Inferior parietal cortex (tissue), 1 donor: ENCODE measurements around the gene FBN3.
"Not testable (repeated sequence)": the region's sequence is repeated elsewhere in the genome, so short reads cannot be mapped to it uniquely, and the experiment has no call there.

Experiments used
- DNase-seq: peaks from one replicate; pipeline ENCODE4 v3.0.0-alpha.2; 2016; ENCODE audit errors: extremely low spot score

Gene FBN3

DNA sequence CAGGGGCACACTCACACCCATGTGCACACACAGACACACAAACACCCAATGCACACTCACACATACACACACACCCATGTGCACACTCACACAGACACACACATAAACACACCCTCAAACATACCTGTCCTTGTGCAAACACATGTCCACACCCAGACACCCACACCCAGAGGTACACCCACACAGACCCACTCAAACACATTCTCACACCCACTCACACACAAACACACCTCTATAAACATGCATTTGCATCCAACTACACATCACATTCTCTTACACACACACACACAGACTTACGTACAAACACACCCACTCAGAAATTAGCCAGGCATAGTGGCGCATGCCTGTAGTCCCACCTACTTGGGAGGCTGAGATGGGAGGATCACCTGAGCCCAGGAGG is 31.4 kb downstream of the FBN3 start:
- no peak for DNase-seq

DNA sequence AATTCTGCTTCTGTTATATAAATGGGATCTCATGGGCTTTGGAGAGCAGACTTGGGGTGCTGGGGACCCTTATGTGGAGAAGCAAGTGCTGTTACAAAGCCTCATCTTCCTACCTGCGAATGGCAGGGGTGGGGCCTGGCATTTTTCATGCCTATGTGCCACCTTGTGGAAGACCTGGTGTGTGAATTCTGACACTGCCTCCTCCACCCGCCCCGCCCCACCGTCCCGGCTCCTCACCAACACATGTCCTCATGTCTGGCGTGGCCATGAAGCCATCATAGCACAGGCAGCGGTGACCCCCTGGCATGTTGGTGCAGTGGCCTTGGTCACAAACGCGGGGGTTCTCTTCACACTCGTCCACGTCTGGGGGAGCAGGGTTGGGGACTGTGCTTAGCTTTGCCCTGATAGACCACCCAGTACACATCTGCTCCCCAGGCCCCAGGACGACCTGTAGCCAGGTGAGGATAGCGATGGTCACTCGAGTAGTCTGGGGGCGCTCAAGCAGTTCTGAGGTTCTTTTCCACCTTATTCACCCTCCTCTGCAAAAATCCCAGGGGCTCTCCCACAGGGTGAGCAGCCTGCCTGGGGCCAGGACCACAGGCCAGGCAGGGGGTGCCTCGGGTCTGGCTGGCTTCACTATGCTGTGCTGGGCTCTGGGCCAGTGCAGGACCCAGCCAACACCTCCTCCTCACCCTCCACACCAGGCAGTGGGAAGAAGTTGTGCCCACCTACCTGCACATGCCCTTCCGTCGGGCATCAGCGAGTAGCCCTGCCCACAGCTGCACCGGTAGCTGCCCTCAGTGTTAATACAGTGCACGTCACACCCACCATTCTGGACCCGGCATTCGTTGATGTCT is 32.7 kb downstream of the FBN3 start:
- no peak for DNase-seq

DNA sequence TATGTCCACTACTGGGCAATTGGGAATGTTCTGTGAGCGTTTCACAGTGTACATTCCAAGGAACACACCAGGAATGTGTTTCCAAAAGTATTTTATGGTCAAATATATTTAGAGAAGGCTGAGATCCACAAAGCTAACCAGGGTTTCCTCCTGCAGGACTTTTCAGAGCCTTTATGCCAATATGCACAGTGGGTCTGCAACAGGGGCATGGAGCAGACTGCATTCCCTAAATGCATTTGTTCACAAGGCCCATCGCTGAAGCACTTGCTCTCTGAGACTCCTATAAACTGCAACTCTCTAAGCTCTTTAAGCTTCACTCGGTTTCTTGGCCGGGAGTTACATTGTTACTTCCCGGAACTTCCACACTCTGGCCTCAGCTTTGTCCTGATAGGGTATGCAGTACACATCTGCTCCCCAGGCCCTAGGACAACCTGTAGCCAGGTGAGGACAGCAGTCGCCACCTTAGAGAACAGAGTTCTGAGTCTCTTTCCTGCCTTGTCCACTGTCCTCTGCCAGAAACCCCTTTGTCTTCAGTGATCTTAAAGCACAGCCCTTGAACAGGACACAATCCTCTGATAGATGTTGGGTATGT is 33.5 kb downstream of the FBN3 start:
- DNase-seq = no peak

DNA sequence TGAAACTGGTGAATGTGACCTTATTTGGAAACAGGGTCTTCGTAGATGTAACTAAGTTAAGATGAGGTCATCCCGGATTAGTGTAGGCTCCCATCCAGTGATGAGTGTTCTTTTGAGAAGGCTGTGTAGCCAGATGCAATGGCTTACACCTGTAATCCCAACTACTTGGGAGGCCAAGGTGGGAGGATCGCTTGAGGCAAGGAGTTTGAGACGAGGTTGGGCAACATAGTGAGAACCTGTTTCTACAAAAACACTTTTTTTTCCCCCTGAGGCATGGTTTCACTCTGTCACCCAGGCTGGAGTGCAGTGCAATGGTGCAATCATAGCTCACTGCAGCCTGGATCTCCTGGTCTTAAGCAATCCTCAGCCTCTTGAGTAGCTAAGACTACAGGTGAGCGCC is 36.4 kb downstream of the FBN3 start:
- no peak for DNase-seq

DNA sequence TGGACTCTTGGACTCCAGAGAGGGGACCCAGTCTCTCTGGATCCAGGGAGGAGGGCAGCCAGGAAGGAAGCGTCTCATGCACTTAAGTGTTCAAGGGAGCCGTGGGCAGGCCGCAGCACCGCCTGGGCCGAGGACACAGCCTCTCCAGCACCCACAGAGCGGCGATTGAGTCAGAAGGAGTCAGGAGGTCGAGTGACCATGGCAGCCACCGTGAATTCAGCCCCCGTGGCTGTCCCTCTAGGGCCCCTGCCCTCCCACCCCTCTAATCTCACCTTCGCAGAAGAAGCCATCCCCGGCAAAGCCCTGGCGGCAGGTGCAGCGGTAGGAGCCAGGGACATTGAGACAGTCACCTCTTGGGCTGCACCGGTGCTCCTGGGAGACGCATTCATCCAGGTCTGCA is 38.0 kb downstream of the FBN3 start:
- DNase-seq = no peak

DNA sequence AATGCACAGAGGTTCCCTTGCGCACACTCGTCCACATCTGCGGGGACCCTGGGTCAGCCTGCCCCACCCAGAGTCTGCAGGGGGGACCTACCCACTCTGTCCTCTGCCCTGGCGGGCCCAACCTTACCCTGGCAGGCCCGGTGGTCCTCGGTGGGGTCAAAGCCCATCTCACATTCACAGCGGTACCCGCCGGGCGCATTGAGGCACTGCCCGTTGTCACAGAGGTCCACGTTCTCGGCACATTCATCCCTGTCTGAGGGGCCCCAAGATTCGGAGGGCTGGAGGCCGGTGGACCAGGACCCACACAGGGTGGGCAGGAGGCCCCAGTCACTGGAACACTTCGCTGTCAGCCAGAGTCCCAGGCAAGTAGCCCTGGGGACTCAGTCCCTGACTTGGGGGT is 38.5 kb downstream of the FBN3 start:
- DNase-seq = no peak

DNA sequence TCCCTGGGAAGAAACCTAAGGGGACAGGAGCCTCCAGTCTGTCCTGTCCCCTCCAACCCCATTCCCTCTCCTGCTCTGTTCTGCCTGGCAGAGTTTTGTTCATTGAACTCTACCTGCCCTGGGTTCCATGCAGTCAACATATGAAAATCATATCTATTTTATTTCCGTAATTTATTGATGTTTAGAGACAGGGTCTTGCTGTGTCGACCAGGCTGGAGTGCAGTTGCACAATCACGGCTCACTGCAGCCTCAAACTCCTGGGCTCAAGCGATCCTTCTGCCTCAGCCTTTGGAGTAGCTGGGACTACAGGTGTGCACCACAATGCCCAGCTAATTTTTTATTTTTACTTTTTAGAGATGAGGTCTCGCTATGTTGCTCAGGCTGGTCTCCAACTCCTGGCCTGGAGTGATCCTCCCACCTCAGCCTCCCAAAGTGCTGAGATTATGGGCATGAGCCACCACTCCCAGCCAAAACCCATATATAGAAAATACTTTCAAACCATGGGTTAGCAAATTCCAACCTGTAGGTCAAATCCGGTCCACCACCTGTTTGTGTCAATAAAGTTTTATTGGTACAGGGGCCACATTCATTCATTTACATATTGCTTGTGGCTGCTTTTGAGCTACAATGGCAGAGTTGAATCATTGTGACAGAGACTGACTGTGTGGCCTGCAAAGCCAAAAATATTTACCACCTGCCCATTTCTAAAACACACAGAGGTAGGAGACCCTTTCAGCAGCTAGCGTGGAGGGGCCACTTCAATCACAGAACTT is 39.3 kb downstream of the FBN3 start:
- DNase-seq = no peak

DNA sequence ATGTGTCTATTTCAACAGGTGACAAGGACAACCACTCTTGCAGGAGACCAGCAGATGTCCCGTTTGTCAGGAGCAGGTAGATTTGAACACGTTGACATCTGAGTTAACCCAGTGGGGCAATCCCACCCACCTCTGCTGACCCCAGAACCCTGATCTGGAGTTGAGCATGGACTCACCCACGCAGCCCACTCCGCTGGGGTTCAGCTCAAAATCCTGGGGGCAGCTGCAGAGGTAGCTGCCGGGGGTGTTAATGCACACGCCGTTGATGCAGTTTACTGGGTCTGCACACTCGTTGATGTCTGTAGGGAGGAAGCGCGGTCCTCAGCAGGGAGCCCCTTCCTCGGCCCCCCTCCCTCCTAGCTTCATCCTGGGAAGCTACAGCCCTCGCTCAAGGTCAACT is 39.9 kb downstream of the FBN3 start:
- no peak for DNase-seq

DNA sequence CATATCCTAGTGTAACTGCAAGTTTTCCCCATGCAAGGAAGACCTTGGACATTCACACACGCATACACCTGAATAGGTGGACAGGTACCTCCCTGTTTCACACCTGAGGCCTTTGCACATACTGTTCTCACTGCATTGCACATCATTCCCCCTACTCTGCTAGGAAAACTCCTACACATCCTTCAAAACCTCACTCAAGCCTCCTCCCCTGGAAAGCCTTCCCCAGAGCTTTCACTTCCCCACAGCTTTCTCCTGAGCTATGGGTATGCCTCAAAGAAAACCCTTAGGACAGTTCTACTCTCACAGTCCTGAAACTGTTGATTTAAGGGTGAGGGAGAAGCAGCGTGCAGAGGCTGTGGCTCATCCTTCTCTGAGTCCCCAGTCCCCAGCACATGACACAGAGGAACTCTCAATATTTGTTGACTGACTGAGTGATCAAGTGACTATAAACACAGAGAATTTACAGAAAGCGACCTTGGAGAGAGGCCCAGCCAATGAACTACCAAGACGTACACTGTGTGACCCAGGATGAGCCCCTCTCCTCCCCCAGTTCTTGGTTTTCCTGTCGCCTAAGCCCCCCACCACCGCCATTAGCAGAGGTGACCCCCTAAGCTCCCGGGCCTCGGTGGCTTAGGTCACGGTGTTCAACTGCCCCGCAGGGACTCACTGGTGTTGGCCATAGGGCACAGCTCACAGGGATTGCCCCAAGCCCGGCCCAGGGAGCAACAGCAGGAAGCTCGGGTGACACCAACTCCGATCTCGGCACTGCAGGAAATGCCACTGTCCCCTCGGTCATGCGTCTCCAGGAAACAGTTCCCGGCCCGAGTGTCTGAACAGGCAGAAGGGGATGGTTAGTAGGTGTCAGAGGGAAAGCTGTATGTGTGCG is 40.6 kb downstream of the FBN3 start:
- no peak for DNase-seq

DNA sequence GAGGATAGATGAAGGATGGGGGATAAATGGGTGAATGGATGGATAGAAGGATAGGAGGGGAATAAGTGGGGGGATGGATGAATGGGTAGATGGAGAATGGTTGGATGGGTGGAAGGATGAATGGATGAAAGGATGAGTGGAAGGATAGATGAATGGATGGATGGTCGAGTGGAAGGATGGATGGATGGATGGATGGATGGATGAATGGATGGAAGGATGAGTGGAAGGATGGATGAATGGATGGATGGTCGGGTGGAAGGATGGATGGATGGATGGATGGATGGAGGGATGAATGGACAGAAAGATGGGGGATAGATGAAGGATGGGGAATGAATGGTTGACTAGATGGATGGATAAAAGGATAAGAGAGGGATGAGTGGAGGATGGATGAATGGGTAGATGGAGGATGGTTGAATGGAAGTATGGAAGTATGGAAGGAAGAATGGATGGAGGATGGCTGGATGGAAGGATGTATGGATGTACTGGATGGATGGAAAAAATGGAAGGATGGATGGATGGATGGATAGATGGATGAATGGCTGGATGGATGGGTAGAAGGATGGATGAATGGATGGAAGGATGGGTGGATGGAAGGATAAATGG is 42.0 kb downstream of the FBN3 start:
- DNase-seq = no peak

DNA sequence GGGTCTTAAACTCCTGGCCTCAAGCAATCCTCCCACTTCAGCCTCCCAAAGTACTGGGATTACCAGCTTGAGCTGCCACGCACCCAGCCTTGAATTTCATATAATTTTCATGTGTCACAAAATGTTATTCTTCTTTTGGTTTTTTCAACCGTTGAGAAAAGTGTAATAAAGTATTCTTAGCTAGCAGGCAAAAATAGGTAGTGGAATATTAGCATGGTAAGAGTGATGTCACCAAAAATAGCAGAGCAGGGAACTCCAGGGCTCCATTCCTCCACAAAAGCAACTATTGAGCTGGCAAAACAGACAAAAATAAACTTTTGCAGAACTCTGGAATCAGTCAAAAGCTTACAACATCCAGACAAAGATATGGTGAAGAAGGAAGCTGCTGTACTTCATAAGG is 43.9 kb downstream of the FBN3 start:
- DNase-seq = no peak

DNA sequence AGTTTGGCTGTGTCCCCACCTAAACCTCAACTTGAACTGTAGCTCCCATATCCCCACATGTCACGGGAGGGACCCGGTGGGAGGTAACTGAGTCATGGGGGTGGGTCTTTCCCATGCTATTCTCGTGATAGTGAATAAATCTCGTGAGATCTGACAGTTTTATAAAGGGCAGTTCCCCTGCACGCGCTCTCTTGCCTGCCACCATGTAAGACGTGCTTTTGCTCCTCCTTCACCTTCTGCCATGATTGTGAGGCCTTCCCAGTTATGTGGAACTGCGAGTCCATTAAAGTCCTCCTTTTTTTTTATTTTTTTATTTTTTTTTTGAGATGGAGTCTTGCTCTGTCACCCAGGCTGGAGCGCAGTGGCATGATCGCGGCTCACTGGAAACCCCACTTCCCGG is 47.5 kb downstream of the FBN3 start:
- not testable (repeated sequence) for DNase-seq

DNA sequence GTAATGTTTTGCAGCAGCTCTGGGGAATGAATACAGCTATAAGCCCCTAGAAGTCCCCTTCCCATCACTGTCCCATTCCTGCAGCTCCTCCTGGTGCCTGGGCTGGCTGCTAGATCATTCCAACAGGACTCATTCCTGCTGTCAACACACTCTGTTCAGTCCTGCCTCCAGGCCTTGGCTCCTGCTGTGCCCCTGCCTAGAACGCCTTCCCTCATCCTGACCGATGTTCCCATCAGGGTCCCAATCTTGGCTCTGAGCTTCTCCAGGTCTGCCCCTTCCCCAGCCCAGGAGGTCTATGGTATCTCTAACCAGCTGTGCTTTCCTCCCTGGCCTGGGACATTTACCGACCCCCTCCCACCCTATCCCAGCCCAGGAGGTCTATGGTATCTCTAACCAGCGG is 48.1 kb downstream of the FBN3 start:
- DNase-seq = no peak

DNA sequence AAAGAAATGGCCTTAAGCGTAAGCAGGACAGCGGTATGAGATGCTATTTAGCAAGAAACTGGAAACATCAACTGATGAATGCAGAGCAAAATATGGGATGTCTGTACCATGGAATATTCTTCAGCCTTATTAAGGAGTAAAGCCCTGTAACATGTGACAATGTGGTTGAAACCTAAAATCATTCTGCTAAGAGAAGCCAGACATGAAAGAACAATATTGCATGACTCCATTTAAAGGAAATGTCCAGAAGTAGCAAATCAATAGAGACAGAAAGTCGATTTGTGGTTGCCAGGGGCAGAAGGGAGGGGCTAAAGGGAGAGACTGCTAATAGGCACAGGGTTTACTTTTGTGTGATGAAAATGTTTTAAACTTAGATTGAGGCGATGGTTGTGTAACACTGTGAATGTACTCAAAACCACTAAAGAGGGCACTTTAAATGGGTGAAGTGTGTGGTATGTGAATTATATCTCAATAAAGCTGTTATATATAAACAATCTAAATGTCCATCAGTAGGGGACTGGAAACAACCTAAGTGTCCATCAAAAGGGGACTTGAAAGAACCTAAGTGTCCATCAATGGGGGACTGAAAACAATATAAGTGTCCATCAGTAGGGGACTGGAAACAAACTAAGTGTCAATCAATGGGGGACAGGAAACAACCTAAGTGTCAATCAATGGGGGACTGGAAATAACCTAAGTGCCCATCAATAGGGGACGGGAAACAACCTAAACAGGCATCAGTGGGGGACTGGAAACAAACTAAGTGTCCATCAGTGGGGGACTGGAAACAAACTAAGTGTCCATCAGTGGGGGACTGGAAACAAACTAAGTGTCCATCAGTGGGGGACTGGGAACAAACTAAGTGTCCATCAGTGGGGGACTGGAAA is 51.5 kb downstream of the FBN3 start:
- no peak for DNase-seq

DNA sequence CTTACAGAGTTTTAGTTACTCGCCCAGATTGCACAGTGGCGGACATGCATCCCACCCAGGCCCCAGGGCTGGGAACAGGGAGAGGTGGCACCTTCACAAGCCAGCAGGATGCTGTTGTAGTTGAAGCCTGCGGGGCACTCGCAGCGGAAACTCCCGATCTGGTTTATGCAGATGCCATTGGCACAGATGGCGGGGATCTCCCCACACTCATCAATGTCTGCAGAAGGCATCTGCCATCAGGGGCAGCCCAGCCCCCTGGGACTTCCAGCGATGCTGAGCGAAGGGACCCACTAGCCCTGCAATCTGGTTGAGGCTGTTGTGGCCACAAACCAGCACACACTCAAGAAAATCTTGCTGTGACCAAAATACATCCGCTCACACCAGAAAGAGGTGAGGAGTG is 52.2 kb downstream of the FBN3 start:
- DNase-seq = no peak

DNA sequence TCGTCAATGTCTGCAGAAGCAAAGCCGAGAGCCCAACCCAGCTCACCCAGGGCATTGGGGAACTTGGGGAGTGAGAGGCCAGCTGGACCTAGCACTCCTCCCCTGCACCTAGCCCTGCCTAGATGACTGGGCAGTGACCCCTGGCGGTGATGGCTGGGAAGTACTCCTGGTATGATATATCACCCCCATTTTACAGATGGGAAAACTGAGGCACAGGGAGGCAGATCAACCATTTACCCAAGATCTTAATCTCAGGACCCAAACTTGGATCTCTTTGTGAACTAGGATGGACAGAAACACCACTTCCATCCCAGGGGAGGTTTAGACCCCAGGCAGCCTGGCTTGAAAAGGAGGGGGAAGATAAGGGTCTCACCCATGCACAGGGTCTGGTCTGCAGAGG is 53.3 kb downstream of the FBN3 start:
- no peak for DNase-seq

DNA sequence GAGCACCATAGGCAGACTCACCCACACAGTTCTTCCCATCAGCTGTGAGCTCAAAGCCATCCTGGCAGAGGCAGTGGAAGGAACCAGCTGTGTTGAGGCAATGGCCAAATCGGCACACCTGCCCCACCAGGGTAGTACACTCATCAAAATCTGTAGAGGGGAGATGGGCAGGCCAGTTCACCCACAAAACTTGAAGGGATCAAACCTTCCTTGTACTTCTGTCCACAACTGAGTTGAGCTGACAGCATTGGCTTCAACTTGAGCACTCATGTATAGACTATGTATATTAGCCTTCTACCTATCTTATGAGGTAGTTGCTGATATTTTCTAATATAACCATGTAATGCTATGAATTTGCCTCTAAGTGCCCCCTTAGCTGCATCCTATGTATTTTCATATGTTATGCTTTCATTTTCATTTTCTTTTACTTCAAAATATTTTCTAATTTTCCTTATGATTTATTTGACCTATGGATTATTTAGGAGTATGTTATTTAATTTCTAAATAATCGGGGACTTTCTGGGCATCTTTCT is 54.0 kb downstream of the FBN3 start:
- DNase-seq = no peak

DNA sequence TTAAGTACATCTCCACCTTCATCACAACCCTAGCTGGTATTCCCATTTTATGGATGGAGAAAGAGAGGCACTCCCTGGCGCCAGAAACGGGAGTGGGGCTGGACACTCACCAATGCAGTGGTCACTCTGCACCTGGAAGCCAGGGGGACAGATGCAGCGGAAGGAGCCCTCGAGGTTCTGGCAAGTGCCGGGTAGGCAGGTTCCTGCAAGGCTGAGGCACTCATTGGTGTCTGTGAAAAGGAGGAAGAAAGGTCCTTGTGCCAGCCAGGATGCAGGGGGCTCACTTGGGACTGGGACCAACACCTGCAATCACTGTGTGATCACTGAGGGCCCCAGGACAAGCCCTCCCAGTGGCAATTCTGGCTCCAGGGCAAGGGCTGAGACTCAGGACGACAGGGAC is 55.1 kb downstream of the FBN3 start:
- DNase-seq = no peak

DNA sequence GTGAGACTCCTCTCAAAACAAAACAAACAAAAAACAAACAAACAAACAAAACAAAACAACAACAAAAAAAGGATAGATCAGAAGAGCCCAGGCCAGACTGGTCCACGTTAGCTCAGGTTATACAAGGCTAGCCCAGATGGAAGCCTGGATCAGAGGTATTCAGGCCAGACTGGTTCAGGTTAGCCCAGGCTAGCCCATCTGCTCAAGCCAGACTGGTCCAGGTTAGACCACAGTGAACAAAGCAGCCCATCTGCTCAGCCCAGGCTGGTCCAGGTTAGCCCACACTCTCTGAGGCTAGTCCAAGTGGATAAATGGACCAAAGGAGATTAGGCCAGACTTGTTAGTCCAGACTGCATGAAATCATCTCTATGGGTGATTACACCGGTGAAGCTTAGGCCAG is 55.7 kb downstream of the FBN3 start:
- no peak for DNase-seq

DNA sequence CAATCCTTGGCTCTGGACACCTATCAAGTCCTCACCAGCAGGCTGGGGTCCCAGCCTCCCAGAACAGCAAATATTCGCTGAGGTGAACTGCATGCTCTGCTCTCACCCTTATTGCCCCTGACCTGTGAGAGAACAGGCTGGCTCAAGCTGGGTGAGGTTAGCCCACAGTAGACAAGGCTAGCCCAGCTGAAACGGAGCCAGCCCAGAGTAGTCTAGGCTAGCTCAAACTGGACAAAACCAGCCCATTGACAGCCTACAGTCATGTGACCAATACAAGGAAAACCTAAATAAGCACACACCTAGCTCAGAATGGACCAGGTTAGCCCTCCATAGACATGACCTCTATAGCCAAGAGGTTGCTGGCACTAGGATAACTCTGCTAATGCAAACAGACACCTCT is 58.4 kb downstream of the FBN3 start:
- no peak for DNase-seq
